Hematopoietic multipotent progenitor cell treated with erythropoietin and hydrocortisone succinate and interleukin-3 and kit ligand, for 8 days (in vitro differentiated cells): ENCODE data around the gene HEATR5A.

ENCODE experiments used
- DNase-seq: peaks from one replicate; pipeline ENCODE4 v3.0.0-alpha.2; 2015

Gene HEATR5A

GRCh38 chr14:31425905-31426304 is 5.6 kb upstream of the HEATR5A start:
- DNase-seq = no peak

GRCh38 chr14:31421200-31421599 is 850 bp upstream of the HEATR5A start:
- DNase-seq = no peak

GRCh38 chr14:31419967-31420318 is 407 bp downstream of the HEATR5A start:
- DNase-seq = no peak

GRCh38 chr14:31419179-31419966 is 977 bp downstream of the HEATR5A start:
- DNase-seq = no peak

GRCh38 chr14:31418440-31418839 is 1.9 kb downstream of the HEATR5A start:
- no peak for DNase-seq

- no peak for DNase-seq
Measured at GRCh38 chr14:31414190-31414833, 6.0 kb downstream of the HEATR5A start.

- no peak for DNase-seq
Measured at GRCh38 chr14:31411218-31411727, 9.1 kb downstream of the HEATR5A start.

GRCh38 chr14:31410048-31410650 is 10.2 kb downstream of the HEATR5A start:
- no peak for DNase-seq

- no peak for DNase-seq
Measured at GRCh38 chr14:31408421-31408820, 11.9 kb downstream of the HEATR5A start.

GRCh38 chr14:31405599-31406232 is 14.6 kb downstream of the HEATR5A start:
- DNase-seq = peak; percentile 10

- no peak for DNase-seq
Measured at GRCh38 chr14:31405106-31405505, 15.2 kb downstream of the HEATR5A start.

GRCh38 chr14:31403707-31404106 is 16.6 kb downstream of the HEATR5A start:
- DNase-seq = no peak

- no peak for DNase-seq
Measured at GRCh38 chr14:31402764-31403439, 17.4 kb downstream of the HEATR5A start.

GRCh38 chr14:31401369-31401932 is 18.9 kb downstream of the HEATR5A start:
- DNase-seq = no peak

GRCh38 chr14:31400031-31400638 is 20.2 kb downstream of the HEATR5A start:
- DNase-seq = no peak

GRCh38 chr14:31395572-31396205 is 24.7 kb downstream of the HEATR5A start:
- no peak for DNase-seq

- DNase-seq = no peak
Measured at GRCh38 chr14:31395119-31395518, 25.2 kb downstream of the HEATR5A start.

GRCh38 chr14:31391977-31392503 is 28.3 kb downstream of the HEATR5A start:
- DNase-seq = no peak

- no peak for DNase-seq
Measured at GRCh38 chr14:31391473-31391872, 28.9 kb downstream of the HEATR5A start.

GRCh38 chr14:31389946-31390345 is 30.4 kb downstream of the HEATR5A start:
- no peak for DNase-seq

GRCh38 chr14:31388687-31389413 is 31.5 kb downstream of the HEATR5A start:
- no peak for DNase-seq
